ENCODE measurements around the gene TSC2. TPM values are rescaled to one million over a fixed set of nuclear protein-coding genes. Genes with fewer than 3 reads are reported as not detected.

The TSC2 gene
- 73.1 and 78.9 TPM in 2 replicates for total RNA-seq

- Histone ChIP-seq H3K79me2 (ENCODE audit: insufficient read depth, low read length) (peaks cover 36% of the 10 kb centered on the region), H3K4me2 (ENCODE audit: insufficient read depth, low read length) (peak within 1 kb of the TSS; percentile 90), H3K27ac (ENCODE audit: low read depth, low read length) (peak within 1 kb of the TSS; percentile 21)
These were observed at the start of gene TSC2, which contains the start of gene NTHL1 for GRCh38 chr16:2047330-2048115. Gene TSC2 (plus strand): TSS chr16:2047985. CDS start chr16:2048616, 631 bp downstream. Gene NTHL1 (minus strand): TSS chr16:2047834. CDS start chr16:2047823, 11 bp downstream.

GRCh38 chr16:1998360-1998835, 49.4 kb upstream of the TSC2 start:
- Histone ChIP-seq H4K20me1 (ENCODE audit: insufficient read depth, low read length) (peaks cover 16% of the 10 kb centered on the region), H3K36me3 (ENCODE audit: insufficient read depth, low read length) (peaks cover 50% of the 10 kb centered on the region), H3K4me2 (ENCODE audit: insufficient read depth, low read length) (no peak overlapping the region), H3K27me3 (ENCODE audit: insufficient read depth, low read length) (no peaks in the 10 kb centered on the region), H3K27ac (ENCODE audit: low read depth, low read length) (no peak overlapping the region), H3K9me3 (ENCODE audit: low read depth, low read length) (no peaks in the 10 kb centered on the region), H3K4me3 (ENCODE audit: insufficient read depth, low read length) (no peak overlapping the region), H2AFZ (ENCODE audit: low read length) (no peak overlapping the region), H3K4me1 (ENCODE audit: insufficient read depth, low read length) (no peaks in the 10 kb centered on the region), H3K79me2 (ENCODE audit: insufficient read depth, low read length) (peaks cover 24% of the 10 kb centered on the region)
- no peak for TF ChIP-seq CTCF (IDR thresholded peaks at IDR 0.05; ENCODE audit: extremely low read depth, low read depth, low read length)
- DNase-seq (ENCODE audit: insufficient read length, low spot score, missing footprints): no peak

More at GRCh38 chr16:2047330-2048115, at the start of gene TSC2, which contains the start of gene NTHL1:
- peak; percentile 100 for DNase-seq (ENCODE audit: insufficient read length, low spot score, missing footprints)
- Histone ChIP-seq H4K20me1 (ENCODE audit: insufficient read depth, low read length) (no peaks in the 10 kb centered on the region), H3K4me1 (ENCODE audit: insufficient read depth, low read length) (peaks cover 13% of the 10 kb centered on the region), H3K9me3 (ENCODE audit: low read depth, low read length) (no peaks in the 10 kb centered on the region), H3K36me3 (ENCODE audit: insufficient read depth, low read length) (peaks cover 18% of the 10 kb centered on the region), H3K27me3 (ENCODE audit: insufficient read depth, low read length) (no peaks in the 10 kb centered on the region), H3K4me3 (ENCODE audit: insufficient read depth, low read length) (peak within 1 kb of the TSS; percentile 91), H2AFZ (ENCODE audit: low read length) (peak within 1 kb of the TSS; percentile 81)
- no peak for TF ChIP-seq CTCF (IDR thresholded peaks at IDR 0.05; ENCODE audit: extremely low read depth, low read depth, low read length)

- Histone ChIP-seq H3K27ac (ENCODE audit: low read depth, low read length) (no peak overlapping the region), H3K4me2 (ENCODE audit: insufficient read depth, low read length) (no peak overlapping the region), H3K9me3 (ENCODE audit: low read depth, low read length) (no peaks in the 10 kb centered on the region), H3K36me3 (ENCODE audit: insufficient read depth, low read length) (peaks cover 53% of the 10 kb centered on the region), H3K4me3 (ENCODE audit: insufficient read depth, low read length) (no peak overlapping the region), H3K79me2 (ENCODE audit: insufficient read depth, low read length) (peaks cover 31% of the 10 kb centered on the region), H2AFZ (ENCODE audit: low read length) (no peak overlapping the region), H3K27me3 (ENCODE audit: insufficient read depth, low read length) (no peaks in the 10 kb centered on the region), H3K4me1 (ENCODE audit: insufficient read depth, low read length) (peaks cover 2% of the 10 kb centered on the region), H4K20me1 (ENCODE audit: insufficient read depth, low read length) (peaks cover 23% of the 10 kb centered on the region)
- no peak for TF ChIP-seq CTCF (IDR thresholded peaks at IDR 0.05; ENCODE audit: extremely low read depth, low read depth, low read length)
- no peak for DNase-seq (ENCODE audit: insufficient read length, low spot score, missing footprints)
These were observed 48.7 kb upstream of the TSC2 start for GRCh38 chr16:1998852-1999801.

Measured in osteoblast (primary cell).